ENCODE results near the gene CD320.

- TF ChIP-seq, protein P1, sequence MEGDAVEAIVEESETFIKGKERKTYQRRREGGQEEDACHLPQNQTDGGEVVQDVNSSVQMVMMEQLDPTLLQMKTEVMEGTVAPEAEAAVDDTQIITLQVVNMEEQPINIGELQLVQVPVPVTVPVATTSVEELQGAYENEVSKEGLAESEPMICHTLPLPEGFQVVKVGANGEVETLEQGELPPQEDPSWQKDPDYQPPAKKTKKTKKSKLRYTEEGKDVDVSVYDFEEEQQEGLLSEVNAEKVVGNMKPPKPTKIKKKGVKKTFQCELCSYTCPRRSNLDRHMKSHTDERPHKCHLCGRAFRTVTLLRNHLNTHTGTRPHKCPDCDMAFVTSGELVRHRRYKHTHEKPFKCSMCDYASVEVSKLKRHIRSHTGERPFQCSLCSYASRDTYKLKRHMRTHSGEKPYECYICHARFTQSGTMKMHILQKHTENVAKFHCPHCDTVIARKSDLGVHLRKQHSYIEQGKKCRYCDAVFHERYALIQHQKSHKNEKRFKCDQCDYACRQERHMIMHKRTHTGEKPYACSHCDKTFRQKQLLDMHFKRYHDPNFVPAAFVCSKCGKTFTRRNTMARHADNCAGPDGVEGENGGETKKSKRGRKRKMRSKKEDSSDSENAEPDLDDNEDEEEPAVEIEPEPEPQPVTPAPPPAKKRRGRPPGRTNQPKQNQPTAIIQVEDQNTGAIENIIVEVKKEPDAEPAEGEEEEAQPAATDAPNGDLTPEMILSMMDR (IDR thresholded peaks at IDR 0.05): no peak
- no peak for TF ChIP-seq POLR2A (IDR thresholded peaks at IDR 0.05)
Measured at GRCh38 chr19:8337728-8338127, 29.6 kb upstream of the CD320 start.
